ENCODE data around the gene NRN1L.
A peak's percentile ranks its signal among the peaks of the same experiment; 100 is the strongest.

Gene NRN1L

GRCh38 chr16:67917140-67917851 is 32.6 kb downstream of the NRN1L start:
- peak; percentile 80 for DNase-seq (ENCODE audit: low spot score)

DNA sequence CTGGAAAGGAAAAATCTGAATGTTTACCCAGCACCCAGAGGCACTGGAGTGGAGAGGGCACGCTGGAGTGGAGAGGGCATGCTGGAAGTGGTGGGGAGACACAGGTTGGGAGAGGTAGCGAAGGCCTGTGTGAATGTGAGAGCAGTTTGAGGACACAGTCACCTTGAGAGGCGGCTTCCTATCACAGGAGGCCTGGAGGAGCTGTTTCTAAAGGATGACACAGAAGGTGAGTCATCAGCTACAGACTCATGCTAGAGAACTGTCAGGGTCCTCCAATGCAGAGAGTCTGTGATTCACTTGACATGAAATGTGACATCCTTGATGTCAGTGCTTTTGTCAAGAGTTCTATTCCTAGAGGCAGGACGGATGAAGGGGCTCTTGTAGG is 33.2 kb downstream of the NRN1L start:
- peak; percentile 41 for DNase-seq (ENCODE audit: low spot score)

DNA sequence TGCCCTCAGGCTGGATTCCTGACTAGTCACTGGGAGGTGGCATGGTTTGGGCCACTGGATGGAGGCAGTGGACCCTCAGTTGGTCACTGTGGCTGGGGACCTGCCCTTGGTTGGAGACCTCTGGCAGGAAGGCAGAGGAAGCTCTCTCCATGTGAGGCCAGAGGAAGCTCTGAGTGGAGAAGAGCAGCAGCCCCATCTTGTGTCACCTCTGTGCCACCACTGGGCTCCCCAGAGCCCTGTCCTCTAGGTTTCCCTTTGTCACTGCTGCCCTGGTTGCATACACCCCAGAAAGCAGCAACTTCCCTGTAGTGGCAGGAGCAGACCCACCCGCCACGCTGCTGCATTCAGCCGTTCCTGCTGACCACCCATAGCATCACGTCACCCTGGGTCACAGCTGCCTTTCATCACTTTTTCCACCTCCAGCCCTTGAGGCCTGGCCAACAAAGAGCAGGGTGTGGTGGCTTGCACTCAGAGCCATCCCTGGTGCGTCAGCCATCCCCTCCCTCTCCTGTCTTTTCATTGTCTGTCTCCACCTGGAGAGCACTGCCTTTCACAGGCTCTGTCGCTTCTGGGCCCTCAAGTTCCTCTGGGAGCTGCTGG is 35.0 kb downstream of the NRN1L start:
- DNase-seq (ENCODE audit: low spot score) = peak; percentile 2

DNA sequence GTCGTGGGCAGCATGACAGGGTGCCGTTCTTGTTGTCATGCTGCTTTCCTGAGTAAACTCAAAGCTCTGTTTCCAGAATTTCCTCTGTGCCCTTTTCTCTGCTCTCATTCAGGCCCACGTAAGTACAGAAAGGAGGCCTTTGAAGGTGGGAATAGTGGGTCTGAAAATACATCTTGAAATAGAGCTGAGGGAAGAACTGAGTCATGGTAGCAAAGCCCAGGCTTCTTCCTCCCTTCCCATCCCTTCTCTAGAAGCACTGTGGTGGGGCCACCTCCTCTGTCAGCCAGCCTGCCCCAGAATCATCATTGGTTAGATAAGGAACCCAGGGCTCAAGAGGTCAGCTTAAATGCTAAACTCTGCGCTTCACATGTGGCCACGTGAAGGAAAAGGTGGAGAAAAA is 37.5 kb downstream of the NRN1L start:
- DNase-seq (ENCODE audit: low spot score) = no peak

- DNase-seq (ENCODE audit: low spot score) = no peak
Observed at GRCh38 chr16:67922740-67923139, 38.1 kb downstream of the NRN1L start.

- DNase-seq (ENCODE audit: low spot score) = no peak
Observed at GRCh38 chr16:67923414-67924116, 38.9 kb downstream of the NRN1L start.

DNA sequence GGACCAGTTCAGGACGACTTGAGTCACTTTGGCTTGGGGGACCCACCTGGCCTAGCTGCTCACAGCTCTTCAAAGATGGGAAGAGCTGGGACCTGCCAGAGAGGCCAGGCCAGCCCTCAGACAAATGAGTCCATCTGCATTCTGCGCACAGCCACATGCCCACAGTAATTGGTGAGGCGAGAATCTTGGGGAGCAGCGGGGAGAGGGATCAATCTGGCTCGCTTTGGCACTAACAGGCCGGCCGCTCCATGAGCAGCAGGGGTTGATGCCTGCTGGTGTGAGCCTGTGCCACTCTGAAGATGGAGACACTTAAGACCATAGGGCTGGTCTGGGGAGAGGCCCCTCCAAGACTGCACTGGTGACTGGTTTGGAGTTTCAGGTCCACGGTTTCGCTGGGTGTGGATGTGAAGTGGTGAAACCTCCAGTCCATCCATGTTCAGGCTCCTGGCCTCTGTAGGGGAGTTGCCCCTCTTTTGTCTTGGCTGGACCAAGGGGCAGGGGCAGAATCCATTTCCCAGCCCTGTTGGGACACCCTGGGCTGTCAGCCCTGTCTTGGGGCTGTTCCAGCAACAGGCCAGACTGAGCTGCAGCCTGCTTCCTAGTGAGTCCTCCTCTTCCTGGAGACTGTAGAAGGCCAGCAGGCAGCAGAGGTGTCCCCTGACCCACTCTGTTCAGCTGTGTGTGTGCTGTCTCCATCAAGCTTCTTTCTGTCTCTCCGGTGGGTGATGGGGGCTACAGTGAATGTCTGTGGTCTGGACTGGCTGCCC is 39.6 kb downstream of the NRN1L start:
- no peak for DNase-seq (ENCODE audit: low spot score)

- DNase-seq (ENCODE audit: low spot score) = peak; percentile 74
Observed at GRCh38 chr16:67926181-67926750, 41.6 kb downstream of the NRN1L start.

DNA sequence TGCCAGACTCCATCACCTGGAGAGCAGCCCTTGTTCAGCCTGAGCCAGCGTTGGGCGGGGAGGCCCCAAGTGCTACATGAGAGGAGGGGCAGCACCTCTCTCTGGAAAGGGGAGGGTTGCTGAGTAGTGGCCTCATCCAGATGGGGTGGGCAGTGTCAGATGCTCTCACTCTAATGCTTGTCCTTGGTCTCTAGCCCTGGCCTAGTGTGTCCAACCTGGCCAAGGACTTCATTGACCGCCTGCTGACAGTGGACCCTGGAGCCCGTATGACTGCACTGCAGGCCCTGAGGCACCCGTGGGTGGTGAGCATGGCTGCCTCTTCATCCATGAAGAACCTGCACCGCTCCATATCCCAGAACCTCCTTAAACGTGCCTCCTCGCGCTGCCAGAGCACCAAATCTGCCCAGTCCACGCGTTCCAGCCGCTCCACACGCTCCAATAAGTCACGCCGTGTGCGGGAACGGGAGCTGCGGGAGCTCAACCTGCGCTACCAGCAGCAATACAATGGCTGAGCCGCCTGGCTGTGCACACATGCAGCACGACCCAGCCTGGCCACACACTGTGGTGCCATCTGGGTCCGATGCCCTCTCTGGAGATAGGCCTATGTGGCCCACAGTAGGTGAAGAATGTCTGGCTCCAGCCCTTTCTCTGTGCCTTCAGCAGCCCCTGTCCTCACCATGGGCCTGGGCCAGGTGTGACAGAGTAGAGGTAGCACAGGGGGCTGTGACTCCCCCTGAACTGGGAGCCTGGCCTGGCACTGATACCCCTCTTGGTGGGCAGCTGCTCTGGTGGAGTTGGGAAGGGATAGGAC is 42.7 kb downstream of the NRN1L start:
- no peak for DNase-seq (ENCODE audit: low spot score)

GRCh38 chr16:67928147-67928546 is 43.5 kb downstream of the NRN1L start:
- no peak for DNase-seq (ENCODE audit: low spot score)

DNA sequence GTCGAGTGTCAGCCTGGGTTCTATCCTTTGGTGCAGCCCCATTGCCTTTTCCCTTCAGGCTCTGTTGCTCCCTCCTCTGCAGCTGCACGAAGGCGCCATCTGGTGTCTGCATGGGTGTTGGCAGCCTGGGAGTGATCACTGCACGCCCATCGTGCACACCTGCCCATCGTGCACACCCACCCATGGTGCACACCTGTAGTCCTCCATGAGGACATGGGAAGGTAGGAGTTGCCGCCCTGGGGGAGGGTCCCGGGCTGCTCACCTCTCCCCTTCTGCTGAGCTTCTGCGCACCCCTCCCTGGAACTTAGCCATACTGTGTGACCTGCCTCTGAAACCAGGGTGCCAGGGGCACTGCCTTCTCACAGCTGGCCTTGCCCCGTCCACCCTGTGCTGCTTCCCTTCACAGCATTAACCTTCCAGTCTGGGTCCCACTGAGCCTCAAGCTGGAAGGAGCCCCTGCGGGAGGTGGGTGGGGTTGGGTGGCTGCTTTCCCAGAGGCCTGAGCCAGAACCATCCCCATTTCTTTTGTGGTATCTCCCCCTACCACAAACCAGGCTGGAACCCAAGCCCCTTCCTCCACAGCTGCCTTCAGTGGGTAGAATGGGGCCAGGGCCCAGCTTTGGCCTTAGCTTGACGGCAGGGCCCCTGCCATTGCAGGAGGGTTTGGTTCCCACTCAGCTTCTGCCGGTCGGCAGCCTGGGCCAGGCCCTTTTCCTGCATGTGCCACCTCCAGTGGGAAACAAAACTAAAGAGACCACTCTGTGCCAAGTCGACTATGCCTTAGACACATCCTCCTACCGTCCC is 44.1 kb downstream of the NRN1L start:
- DNase-seq (ENCODE audit: low spot score) = peak; percentile 90

DNA sequence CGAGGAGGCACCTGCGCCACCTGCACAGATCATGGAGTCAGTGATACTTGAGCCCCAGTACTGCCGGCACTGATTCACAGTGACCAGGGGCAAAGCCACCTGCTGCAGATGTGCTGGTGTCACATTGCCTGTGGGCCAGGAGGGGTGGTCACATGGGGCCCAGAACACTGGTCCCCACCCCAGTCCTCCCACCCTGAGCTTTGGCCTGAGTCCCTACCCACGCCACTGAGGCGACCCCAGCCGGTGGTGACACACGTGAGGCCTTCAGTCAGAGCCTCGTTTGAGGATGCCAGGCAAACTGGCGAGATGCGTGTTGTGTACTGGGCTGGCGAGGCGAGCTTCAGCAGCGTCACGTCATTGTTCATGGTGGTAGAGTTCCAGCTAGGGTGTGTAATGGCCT is 45.5 kb downstream of the NRN1L start:
- no peak for DNase-seq (ENCODE audit: low spot score)

DNA sequence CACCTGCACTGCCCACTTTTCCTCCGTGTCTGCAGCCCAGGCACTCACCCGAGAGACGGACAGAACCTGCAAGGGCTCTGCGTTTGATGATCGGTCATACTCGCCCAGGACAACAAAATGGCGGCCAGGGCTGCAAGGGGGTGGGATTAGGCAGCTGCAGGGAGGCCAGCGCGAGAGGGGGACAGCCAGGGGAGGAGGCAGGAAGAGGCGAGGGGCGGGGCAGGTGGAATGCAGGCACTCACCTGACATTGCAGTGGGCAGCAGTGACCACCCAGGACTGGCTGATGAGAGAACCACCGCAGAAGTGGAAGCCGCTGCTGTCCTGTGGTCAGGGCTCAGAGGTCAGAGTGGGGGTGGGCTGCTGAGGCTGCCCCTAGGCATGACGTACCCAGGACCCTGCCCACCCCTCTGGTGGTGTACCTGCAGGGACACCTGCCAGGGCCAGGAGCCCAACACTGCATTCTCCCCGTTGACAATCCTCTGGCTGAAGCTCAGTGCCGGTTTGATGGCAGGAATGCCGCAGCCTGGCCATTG is 46.1 kb downstream of the NRN1L start:
- DNase-seq (ENCODE audit: low spot score) = no peak

DNA sequence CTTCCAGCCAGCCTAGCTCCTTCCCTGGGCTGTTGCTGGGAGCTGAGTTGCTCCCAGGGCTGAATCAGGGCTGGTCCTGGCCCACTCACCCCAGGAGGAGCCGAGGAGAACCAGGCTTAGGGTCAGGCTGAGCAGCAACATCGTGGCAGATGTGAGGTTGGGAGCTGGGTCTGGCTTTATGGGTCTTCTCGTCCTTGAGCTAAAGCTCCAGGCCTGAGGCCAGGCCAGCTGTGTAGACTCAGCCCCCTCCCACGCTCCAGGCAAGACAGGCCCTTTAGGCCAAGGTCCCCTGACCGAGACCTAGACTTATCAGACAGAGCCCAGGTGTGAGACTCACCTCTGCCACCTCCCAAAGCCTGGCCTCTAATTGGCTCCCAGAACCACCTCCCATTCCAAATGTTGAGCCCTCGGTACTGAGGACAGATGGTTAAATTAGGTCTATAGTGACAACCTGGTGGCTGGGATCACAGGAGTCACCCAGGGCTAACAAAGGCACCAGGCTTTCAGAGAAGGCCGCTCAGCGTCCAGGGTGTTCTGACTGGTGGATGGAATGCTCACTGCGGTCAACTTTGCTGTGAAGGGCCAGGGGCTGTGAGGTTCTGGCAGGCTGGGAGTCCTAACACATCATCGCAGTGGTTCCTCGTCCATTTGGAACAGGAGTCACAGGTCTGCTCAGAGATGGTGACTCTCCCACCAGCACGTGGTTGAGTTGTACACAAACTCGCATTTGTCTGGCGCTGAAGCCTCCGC is 47.2 kb downstream of the NRN1L start, which contains the start of gene CTRL:
Gene CTRL, minus strand, starts transcription at position 151 of the 750 bp plus-strand sequence. Its CDS starts 10 bp downstream, at position 141.
- DNase-seq (ENCODE audit: low spot score) = no peak

- DNase-seq (ENCODE audit: low spot score) = no peak
Observed at GRCh38 chr16:67932462-67932840, 47.8 kb downstream of the NRN1L start.

GRCh38 chr16:67933805-67934204 is 49.1 kb downstream of the NRN1L start:
- DNase-seq (ENCODE audit: low spot score) = no peak

- DNase-seq (ENCODE audit: low spot score) = no peak
Observed at GRCh38 chr16:67934306-67935100, 49.8 kb downstream of the NRN1L start.

- no peak for DNase-seq (ENCODE audit: low spot score)
Observed at GRCh38 chr16:67935101-67935401, 50.4 kb downstream of the NRN1L start.
